ENCODE data around the gene GCG.

Gene GCG

GRCh38 chr2:162148956-162149355, 3.1 kb downstream of the GCG start:
- CTCF ChIA-PET, result interaction anchor here (0.8 to 2.0 kb wide), 5 partner anchors 10 to 152 kb away, joined by 3 to 7 read pairs (median 4); no protein-coding TSS in a partner anchor
- TF ChIP-seq CTCF (IDR thresholded peaks at IDR 0.05; ENCODE audit: control extremely low read depth, extremely low read depth, low read depth, missing control alignments), result no peak
- POLR2A ChIA-PET, result no interaction called here
- DNase-seq (ENCODE audit: extremely low spot score), result no peak

GRCh38 chr2:162143969-162144368, 8.1 kb downstream of the GCG start:
- ChIA-PET POLR2A (no interaction called here), CTCF (interaction anchor here (1.2 to 2.5 kb wide), 3 partner anchors 10 to 22 kb away, joined by 4 to 8 read pairs (median 4); no protein-coding TSS in a partner anchor)
- TF ChIP-seq CTCF (IDR thresholded peaks at IDR 0.05; ENCODE audit: control extremely low read depth, extremely low read depth, low read depth, missing control alignments), result no peak
- DNase-seq (ENCODE audit: extremely low spot score), result no peak

- no peak for TF ChIP-seq CTCF (IDR thresholded peaks at IDR 0.05; ENCODE audit: control extremely low read depth, extremely low read depth, low read depth, missing control alignments)
- POLR2A ChIA-PET, result no interaction called here
- CTCF ChIA-PET, result interaction anchor here (6.2 kb wide), 1 partner anchor 16 kb away, joined by 42 read pairs; the partner anchor contains the start of gene GCG
- DNase-seq (ENCODE audit: extremely low spot score), result no peak
Measured at GRCh38 chr2:162138310-162138709, 13.7 kb downstream of the GCG start.

- TF ChIP-seq CTCF (IDR thresholded peaks at IDR 0.05; ENCODE audit: control extremely low read depth, extremely low read depth, low read depth, missing control alignments), result no peak
Measured at GRCh38 chr2:162127422-162127821, 24.6 kb downstream of the GCG start.

GRCh38 chr2:162126527-162126926, 25.5 kb downstream of the GCG start:
- no peak for TF ChIP-seq CTCF (IDR thresholded peaks at IDR 0.05; ENCODE audit: control extremely low read depth, extremely low read depth, low read depth, missing control alignments)

More at GRCh38 chr2:162127422-162127821, 24.6 kb downstream of the GCG start:
- no peak for DNase-seq (ENCODE audit: extremely low spot score)
- ChIA-PET CTCF (interaction anchor here (0.7 to 3.3 kb wide), 8 partner anchors 10 to 154 kb away, joined by 3 to 39 read pairs (median 3); no protein-coding TSS in a partner anchor), POLR2A (no interaction called here)

GRCh38 chr2:162126111-162126519, 25.9 kb downstream of the GCG start:
- peak; percentile 48 for DNase-seq (ENCODE audit: extremely low spot score)
- CTCF ChIA-PET, result interaction anchor here (0.7 to 3.3 kb wide), 12 partner anchors 10 to 539 kb away, joined by 3 to 39 read pairs (median 3); no protein-coding TSS in a partner anchor
- TF ChIP-seq CTCF (IDR thresholded peaks at IDR 0.05; ENCODE audit: control extremely low read depth, extremely low read depth, low read depth, missing control alignments), result no peak
- POLR2A ChIA-PET, result no interaction called here

More at GRCh38 chr2:162126527-162126926, 25.5 kb downstream of the GCG start:
- POLR2A ChIA-PET, result no interaction called here
- DNase-seq (ENCODE audit: extremely low spot score), result no peak
- CTCF ChIA-PET, result interaction anchor here (0.7 to 3.3 kb wide), 12 partner anchors 10 to 540 kb away, joined by 3 to 39 read pairs (median 3); no protein-coding TSS in a partner anchor

Data from GM10248 (cell line).